ENCODE results near the gene GAPDHS. TPM values are rescaled to one million over a fixed set of nuclear protein-coding genes. Genes with fewer than 3 reads are reported as not detected.

Gene GAPDHS
- total and polyA plus RNA-seq, 2 donors (not counting 1 experiment from before 2014, with no cell fraction given) = not detected

- H3K27ac ChIP-seq (ENCODE audit: low read length in 2 of 2) = no peak overlapping the region
- H3K9me3 Mint-ChIP-seq (ENCODE audit: insufficient read depth) = no peaks in the 10 kb centered on the region
- 4% methylated on average over 6 of the region's 7 CpGs for WGBS (ENCODE audit: insufficient coverage)
- peak overlapping the region in 2 of 5 experiments; percentile 2 to 18 for H3K4me3 ChIP-seq (ENCODE audit: control extremely low read depth in 1 of 5, extremely low read depth in 1 of 5, insufficient read depth in 1 of 5, low read depth in 2 of 5, low read length in 4 of 5)
- no peaks in the 10 kb centered on the region for H3K9me3 ChIP-seq (ENCODE audit: control extremely low read depth in 1 of 3, control insufficient read depth in 2 of 3, insufficient read depth in 1 of 3, low read length in 2 of 3)
- TF ChIP-seq EZH2 (IDR thresholded peaks at IDR 0.05; ENCODE audit: borderline replicate concordance, insufficient read depth, low read depth, low read length, poor library complexity, severe bottlenecking) = no peak
- TF ChIP-seq, protein P1, sequence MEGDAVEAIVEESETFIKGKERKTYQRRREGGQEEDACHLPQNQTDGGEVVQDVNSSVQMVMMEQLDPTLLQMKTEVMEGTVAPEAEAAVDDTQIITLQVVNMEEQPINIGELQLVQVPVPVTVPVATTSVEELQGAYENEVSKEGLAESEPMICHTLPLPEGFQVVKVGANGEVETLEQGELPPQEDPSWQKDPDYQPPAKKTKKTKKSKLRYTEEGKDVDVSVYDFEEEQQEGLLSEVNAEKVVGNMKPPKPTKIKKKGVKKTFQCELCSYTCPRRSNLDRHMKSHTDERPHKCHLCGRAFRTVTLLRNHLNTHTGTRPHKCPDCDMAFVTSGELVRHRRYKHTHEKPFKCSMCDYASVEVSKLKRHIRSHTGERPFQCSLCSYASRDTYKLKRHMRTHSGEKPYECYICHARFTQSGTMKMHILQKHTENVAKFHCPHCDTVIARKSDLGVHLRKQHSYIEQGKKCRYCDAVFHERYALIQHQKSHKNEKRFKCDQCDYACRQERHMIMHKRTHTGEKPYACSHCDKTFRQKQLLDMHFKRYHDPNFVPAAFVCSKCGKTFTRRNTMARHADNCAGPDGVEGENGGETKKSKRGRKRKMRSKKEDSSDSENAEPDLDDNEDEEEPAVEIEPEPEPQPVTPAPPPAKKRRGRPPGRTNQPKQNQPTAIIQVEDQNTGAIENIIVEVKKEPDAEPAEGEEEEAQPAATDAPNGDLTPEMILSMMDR (IDR thresholded peaks at IDR 0.05) = no peak
- no peaks in the 10 kb centered on the region for H3K36me3 ChIP-seq (replicated peaks in 1 of 2; ENCODE audit: control extremely low read depth in 1 of 2, control insufficient read depth in 1 of 2, extremely low read depth in 1 of 2, insufficient read depth in 2 of 2, low read length in 1 of 2)
- no peaks in the 10 kb centered on the region for H3K27me3 Mint-ChIP-seq
- H4K20me1 ChIP-seq (ENCODE audit: control insufficient read depth, insufficient read depth, low read length, poor library complexity, severe bottlenecking) = no peaks in the 10 kb centered on the region
- H2AFZ ChIP-seq (ENCODE audit: insufficient read depth, low read depth, low read length, poor library complexity, severe bottlenecking) = peak overlapping the region; percentile 55
- peaks cover 19 to 20% of the 10 kb centered on the region in 2 donors for H3K4me1 ChIP-seq (ENCODE audit: control insufficient read depth in 2 of 2, insufficient read depth in 2 of 2, low read length in 2 of 2)
- intact Hi-C loops (cut with micrococcal nuclease) = no loop called here
- H3K4me2 ChIP-seq (replicated peaks; ENCODE audit: low read depth, low read length, poor library complexity, severe bottlenecking) = peak overlapping the region; percentile 59
- H3K79me2 ChIP-seq (ENCODE audit: control insufficient read depth, insufficient read depth, low read length) = no peaks in the 10 kb centered on the region
- ChIA-PET CTCF (interaction anchor here (0.9 to 1.5 kb wide), 2 partner anchors 11 to 67 kb away, joined by 3 to 6 read pairs; no protein-coding TSS in a partner anchor), POLR2A (interaction anchor here (0.6 kb wide), 1 partner anchor 224 kb away, joined by 3 read pairs; no protein-coding TSS in a partner anchor)
- ATAC-seq (ENCODE audit: low read depth) (peak; percentile 98), DNase-seq (peak; percentile 82)
- peaks cover 14% of the 10 kb centered on the region for H3K4me1 Mint-ChIP-seq
- H3K27ac Mint-ChIP-seq = no peak overlapping the region
- H3K4me3 Mint-ChIP-seq = peak overlapping the region; percentile 56
- no peak overlapping the region for H3K9ac ChIP-seq (ENCODE audit: low read length)
- no peaks in the 10 kb centered on the region for H3K27me3 ChIP-seq (replicated peaks in 1 of 4; ENCODE audit: control extremely low read depth in 1 of 4, control insufficient read depth in 3 of 4, insufficient read depth in 4 of 4, low read length in 3 of 4)
Observed at GRCh38 chr19:35484252-35485036, 48.8 kb upstream of the GAPDHS start.

DNA sequence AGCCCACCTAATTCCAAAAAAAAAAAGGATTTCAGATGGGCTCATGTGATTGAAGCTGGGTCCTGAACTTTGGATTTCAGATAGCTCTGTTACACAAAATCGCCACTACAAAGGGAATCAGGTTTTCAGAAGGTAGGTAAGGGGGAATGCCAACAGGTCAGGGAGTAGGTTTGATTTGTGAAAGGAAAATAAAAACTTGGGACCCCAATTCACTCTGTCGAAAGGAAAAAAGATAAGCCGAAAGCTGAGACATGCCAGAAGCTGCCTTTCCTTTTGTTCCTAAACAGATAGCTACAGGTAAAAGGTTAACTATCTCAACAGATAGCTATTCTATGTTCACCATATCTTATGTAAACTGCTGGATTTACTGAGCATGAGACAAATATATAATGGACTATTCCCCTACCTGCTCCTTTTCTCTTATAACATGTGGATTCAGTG, 47.0 kb upstream of the GAPDHS start:
- ATAC-seq (ENCODE audit: low read depth) = no peak
- H2AFZ ChIP-seq (ENCODE audit: insufficient read depth, low read depth, low read length, poor library complexity, severe bottlenecking) = no peak overlapping the region
- CTCF ChIA-PET = interaction anchor here (1.0 to 2.7 kb wide), 5 partner anchors 9 to 134 kb away, joined by 3 to 12 read pairs (median 4); no protein-coding TSS in a partner anchor
- H3K36me3 ChIP-seq (replicated peaks in 1 of 2; ENCODE audit: control extremely low read depth in 1 of 2, control insufficient read depth in 1 of 2, extremely low read depth in 1 of 2, insufficient read depth in 2 of 2, low read length in 1 of 2) = no peaks in the 10 kb centered on the region
- no peak overlapping the region for H3K27ac ChIP-seq (ENCODE audit: low read length in 2 of 2)
- no peak overlapping the region for H3K4me3 ChIP-seq (ENCODE audit: control extremely low read depth in 1 of 5, extremely low read depth in 1 of 5, insufficient read depth in 1 of 5, low read depth in 2 of 5, low read length in 4 of 5)
- H3K4me1 Mint-ChIP-seq = peaks cover 14% of the 10 kb centered on the region
- H3K27ac Mint-ChIP-seq = no peak overlapping the region
- H3K79me2 ChIP-seq (ENCODE audit: control insufficient read depth, insufficient read depth, low read length) = no peaks in the 10 kb centered on the region
- no peaks in the 10 kb centered on the region for H3K27me3 ChIP-seq (replicated peaks in 1 of 4; ENCODE audit: control extremely low read depth in 1 of 4, control insufficient read depth in 3 of 4, insufficient read depth in 4 of 4, low read length in 3 of 4)
- WGBS (ENCODE audit: insufficient coverage) = no CpG with 5 or more reads among the region's 3 CpGs
- no peak for DNase-seq
- no peak for TF ChIP-seq EZH2 (IDR thresholded peaks at IDR 0.05; ENCODE audit: borderline replicate concordance, insufficient read depth, low read depth, low read length, poor library complexity, severe bottlenecking)
- TF ChIP-seq, protein P1 (IDR thresholded peaks at IDR 0.05) = no peak
- no peak overlapping the region for H3K4me2 ChIP-seq (replicated peaks; ENCODE audit: low read depth, low read length, poor library complexity, severe bottlenecking)
- H3K9me3 Mint-ChIP-seq (ENCODE audit: insufficient read depth) = no peaks in the 10 kb centered on the region
- intact Hi-C loops (cut with micrococcal nuclease) = no loop called here
- H3K9me3 ChIP-seq (ENCODE audit: control extremely low read depth in 1 of 3, control insufficient read depth in 2 of 3, insufficient read depth in 1 of 3, low read length in 2 of 3) = no peaks in the 10 kb centered on the region
- POLR2A ChIA-PET = no interaction called here
- H3K4me3 Mint-ChIP-seq = no peak overlapping the region
- no peaks in the 10 kb centered on the region for H3K27me3 Mint-ChIP-seq
- H3K9ac ChIP-seq (ENCODE audit: low read length) = no peak overlapping the region
- no peaks in the 10 kb centered on the region for H4K20me1 ChIP-seq (ENCODE audit: control insufficient read depth, insufficient read depth, low read length, poor library complexity, severe bottlenecking)
- H3K4me1 ChIP-seq (ENCODE audit: control insufficient read depth in 2 of 2, insufficient read depth in 2 of 2, low read length in 2 of 2) = peaks cover 19 to 20% of the 10 kb centered on the region in 2 donors

Measured in B cell (primary cell).